ENCODE measurements around the gene AMER2.
A peak's percentile ranks its signal among the peaks of the same experiment; 100 is the strongest.

Gene AMER2

DNA sequence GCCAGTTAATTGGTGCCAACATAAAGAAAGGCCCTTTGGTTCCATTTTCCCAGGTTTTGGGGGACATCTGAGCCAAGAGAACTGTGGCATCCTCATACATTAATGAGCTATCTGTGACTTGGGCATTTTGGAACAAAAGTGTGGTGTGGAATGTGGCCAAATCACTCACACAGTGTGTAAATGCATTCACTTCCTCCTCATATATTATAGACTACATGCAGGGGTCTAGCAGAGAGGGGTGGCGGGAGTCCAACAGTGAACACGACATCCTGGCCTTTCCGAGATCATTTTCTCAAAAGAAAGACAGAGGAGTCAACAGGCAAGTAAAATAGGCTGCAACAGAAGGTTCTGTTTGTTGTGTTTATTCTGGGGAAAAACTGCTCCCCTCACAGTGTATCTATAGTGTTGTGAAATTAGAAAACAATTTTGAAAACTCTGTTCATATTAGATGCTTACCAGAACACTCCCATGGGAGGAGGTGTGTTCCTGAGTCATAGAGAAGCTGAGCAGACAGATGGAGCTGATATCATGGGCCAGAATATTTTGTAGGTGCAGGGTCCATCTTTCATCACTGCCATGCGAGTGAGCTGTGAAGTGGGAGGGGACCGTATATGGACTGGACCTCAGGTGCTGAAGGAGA is 39.2 kb downstream of the AMER2 start:
- H3K4me3 ChIP-seq (replicated peaks; ENCODE audit: low read depth, low read length) = no peak overlapping the region
- no peak for DNase-seq (ENCODE audit: low read depth)
- TF ChIP-seq CTCF (IDR thresholded peaks at IDR 0.05; ENCODE audit: low read length, missing control alignments) = no peak

DNA sequence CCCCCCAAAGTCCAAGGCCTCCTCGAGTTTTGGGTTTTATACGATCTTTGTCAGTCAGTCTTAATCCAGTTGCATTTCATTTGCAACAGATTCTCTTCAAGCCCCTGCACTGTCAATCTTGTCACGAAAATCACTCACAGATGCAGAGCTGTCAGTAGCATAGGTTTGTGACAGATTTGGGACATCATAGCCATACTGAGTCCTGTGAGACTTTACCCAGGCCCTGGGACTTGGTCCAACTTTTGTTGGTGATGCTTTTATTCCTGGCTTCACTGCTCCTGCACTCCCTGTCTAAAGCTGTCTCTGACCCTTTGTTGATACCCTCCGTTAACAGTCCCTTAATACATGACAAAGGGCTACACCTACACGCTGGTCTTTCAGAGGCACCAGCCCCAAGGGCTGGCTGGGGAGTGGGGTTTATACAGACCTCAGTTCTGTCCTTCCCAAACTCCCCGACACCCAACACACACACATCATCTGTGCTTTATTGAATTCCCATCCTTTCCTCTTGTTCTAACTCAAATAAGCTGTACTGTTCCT is 40.1 kb downstream of the AMER2 start:
- no peak overlapping the region for H3K4me3 ChIP-seq (replicated peaks; ENCODE audit: low read depth, low read length)
- no peak for TF ChIP-seq CTCF (IDR thresholded peaks at IDR 0.05; ENCODE audit: low read length, missing control alignments)
- no peak for DNase-seq (ENCODE audit: low read depth)

DNA sequence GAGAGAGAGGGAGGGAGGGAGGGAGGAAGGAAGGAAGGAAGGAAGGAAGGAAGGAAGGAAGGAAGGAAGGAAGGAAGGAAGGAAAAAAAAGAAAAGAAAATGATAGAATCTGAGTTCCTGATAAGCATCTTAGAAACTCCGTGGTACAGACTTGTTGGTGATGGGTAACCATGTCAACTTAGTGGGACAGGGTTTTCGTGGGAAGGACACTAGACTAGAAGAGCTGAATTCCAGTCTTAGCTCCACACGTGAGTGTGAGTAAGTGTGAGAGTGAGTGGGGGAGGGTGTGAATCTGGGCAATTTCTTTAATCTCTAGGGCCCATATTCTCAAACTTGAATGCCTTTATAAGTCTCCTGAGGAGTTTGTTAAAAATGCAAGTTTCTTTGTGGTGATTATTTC is 41.1 kb downstream of the AMER2 start:
- DNase-seq (ENCODE audit: low read depth) = no peak
- H3K4me3 ChIP-seq (replicated peaks; ENCODE audit: low read depth, low read length) = no peak overlapping the region
- no peak for TF ChIP-seq CTCF (IDR thresholded peaks at IDR 0.05; ENCODE audit: low read length, missing control alignments)

DNA sequence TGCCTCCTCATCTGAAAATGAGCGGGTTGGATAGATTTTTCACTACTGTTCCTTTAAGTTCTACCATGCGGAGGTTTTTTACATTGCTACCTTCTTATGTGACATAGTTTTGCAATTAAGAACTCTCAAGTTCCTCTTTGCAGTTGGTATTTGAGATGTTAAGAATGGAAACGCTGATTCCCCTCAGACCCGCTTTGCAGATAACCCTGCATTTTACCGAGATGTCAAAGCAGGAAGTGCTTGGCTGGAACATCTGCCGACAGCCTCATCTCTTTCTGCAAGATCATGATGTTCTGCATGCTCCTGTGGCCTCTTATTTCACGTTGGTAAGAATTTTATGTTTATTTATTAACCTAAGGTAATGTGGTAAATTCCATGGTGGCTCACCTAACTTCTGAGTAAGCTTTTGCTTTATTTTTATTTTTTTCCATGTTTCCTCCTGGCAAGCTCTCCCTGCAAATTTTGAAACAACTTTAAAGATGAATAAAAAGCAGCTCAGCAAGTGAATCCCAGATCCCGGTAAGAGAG is 53.6 kb downstream of the AMER2 start:
- H3K4me3 ChIP-seq (replicated peaks; ENCODE audit: low read depth, low read length) = no peak overlapping the region
- DNase-seq (ENCODE audit: low read depth) = no peak
- TF ChIP-seq CTCF (IDR thresholded peaks at IDR 0.05; ENCODE audit: low read length, missing control alignments) = no peak

DNA sequence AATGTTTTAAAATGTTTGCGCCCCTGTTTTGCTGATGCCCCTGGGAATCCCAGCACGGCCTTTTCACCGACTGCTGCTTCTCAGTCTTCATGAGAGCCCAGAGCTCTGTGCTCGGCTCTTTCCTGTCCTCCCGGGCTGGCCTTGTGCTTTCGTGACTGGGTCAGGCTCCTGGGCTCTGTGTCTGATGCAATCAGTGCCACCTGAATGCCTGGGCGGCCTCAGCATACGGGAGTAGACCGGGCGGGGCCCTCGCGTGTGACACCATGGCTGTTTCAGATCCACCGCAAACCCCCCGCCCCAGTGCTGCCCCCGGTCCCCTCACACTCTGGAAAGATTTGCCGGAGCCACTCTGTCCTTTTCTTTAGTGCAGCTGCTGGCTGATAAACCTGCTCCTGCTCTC is 54.8 kb downstream of the AMER2 start:
- H3K4me3 ChIP-seq (replicated peaks; ENCODE audit: low read depth, low read length) = no peak overlapping the region
- TF ChIP-seq CTCF (IDR thresholded peaks at IDR 0.05; ENCODE audit: low read length, missing control alignments) = no peak
- DNase-seq (ENCODE audit: low read depth) = no peak

DNA sequence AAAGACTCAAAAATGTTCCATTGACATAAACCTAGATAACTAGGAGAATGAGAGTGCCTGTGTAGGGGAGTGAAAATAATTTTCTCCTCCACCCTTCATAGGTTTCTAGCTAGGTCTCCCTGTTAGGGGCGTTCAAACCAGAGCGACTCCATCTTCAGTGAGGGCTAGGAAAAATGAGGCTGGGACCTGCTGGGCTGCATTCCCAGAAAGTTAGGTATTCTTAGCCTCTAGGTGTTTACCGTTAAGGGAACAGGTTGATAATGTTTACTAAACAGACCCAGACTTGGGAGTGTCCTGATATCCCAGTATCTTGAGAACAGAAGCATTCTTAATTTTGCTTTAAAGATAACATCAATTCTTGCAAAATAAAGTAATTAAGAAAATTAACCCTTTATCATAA is 56.0 kb downstream of the AMER2 start:
- no peak for TF ChIP-seq CTCF (IDR thresholded peaks at IDR 0.05; ENCODE audit: low read length, missing control alignments)
- DNase-seq (ENCODE audit: low read depth) = no peak
- H3K4me3 ChIP-seq (replicated peaks; ENCODE audit: low read depth, low read length) = no peak overlapping the region

GRCh38 chr13:25114220-25114619 is 57.9 kb downstream of the AMER2 start:
- no peak overlapping the region for H3K4me3 ChIP-seq (replicated peaks; ENCODE audit: low read depth, low read length)
- TF ChIP-seq CTCF (IDR thresholded peaks at IDR 0.05; ENCODE audit: low read length, missing control alignments) = peak; percentile 99
- DNase-seq (ENCODE audit: low read depth) = peak; percentile 79

Measured in fibroblast of pulmonary artery (primary cell).